CD14-positive monocyte (primary cell): ENCODE results near the gene WNT3. TPM values are rescaled to one million over a fixed set of nuclear protein-coding genes. Genes with fewer than 3 reads are reported as not detected.

ENCODE experiments used
- DNase-seq, 3 donors: peaks; one replicate each; pipeline ENCODE4 v3.0.0-alpha.2; 2011 to 2022
- H2AFZ ChIP-seq: 2 replicates; pipeline ENCODE4 v1.6.0; 2012; ENCODE audit warnings: mild to moderate bottlenecking, low read depth, low read length, inconsistent platforms; ENCODE audit not compliant: insufficient read depth, poor library complexity, severe bottlenecking
- H3K27ac ChIP-seq, 2 donors: 1 replicate in 1 of 2; 2 replicates in 1 of 2; pipeline ENCODE4 v1.5.1; 2012 to 2013; ENCODE audit warnings: low read length in 2 of 2, control low read depth in 1 of 2, inconsistent platforms in 1 of 2, low read depth in 1 of 2, mild to moderate bottlenecking in 1 of 2
- H3K27me3 ChIP-seq, 2 donors: one replicate each; pipeline versions ENCODE4 v1.6.0 to v1.6.1; 2011 to 2013; ENCODE audit warnings: low read length in 2 of 2; ENCODE audit not compliant: control insufficient read depth in 2 of 2, insufficient read depth in 2 of 2
- H3K36me3 ChIP-seq, 2 donors: replicated peaks in 1 of 2; 1 replicate in 1 of 2; 2 replicates in 1 of 2; pipeline versions ENCODE4 v1.5.1 to v1.6.1; 2012 to 2013; ENCODE audit warnings: low read length in 2 of 2, control low read depth in 1 of 2, inconsistent platforms in 1 of 2, mild to moderate bottlenecking in 1 of 2; ENCODE audit not compliant: insufficient read depth in 2 of 2, control insufficient read depth in 1 of 2
- H3K4me1 ChIP-seq, 2 donors: 1 replicate in 1 of 2; 2 replicates in 1 of 2; pipeline versions ENCODE4 v1.5.1 to v1.6.1; 2012 to 2013; ENCODE audit warnings: low read length in 2 of 2, control low read depth in 1 of 2, inconsistent platforms in 1 of 2, mild to moderate bottlenecking in 1 of 2, moderate library complexity in 1 of 2; ENCODE audit not compliant: insufficient read depth in 2 of 2, control insufficient read depth in 1 of 2
- H3K4me2 ChIP-seq: replicated peaks from 2 replicates; pipeline ENCODE3; 2012; ENCODE audit warnings: low read length, moderate library complexity, mild to moderate bottlenecking; ENCODE audit not compliant: poor library complexity, severe bottlenecking; ENCODE audit errors: extremely low read depth
- H3K4me3 ChIP-seq, 3 experiments: fragments of 200-600 bp in 1 of 3; sonication (generic) in 1 of 3; replicated peaks in 1 of 3; 1 replicate in 2 of 3; 2 replicates in 1 of 3; pipeline ENCODE4 v1.5.1; 2011 to 2013; ENCODE audit warnings: low read length in 3 of 3, mild to moderate bottlenecking in 3 of 3, control low read depth in 2 of 3, low read depth in 2 of 3, inconsistent platforms in 1 of 3, moderate library complexity in 1 of 3
- H3K79me2 ChIP-seq: 2 replicates; pipeline ENCODE4 v1.6.0; 2012; ENCODE audit warnings: mild to moderate bottlenecking, control low read depth, inconsistent platforms, low read length, moderate library complexity; ENCODE audit not compliant: insufficient read depth
- H3K9ac ChIP-seq: 2 replicates; pipeline ENCODE4 v1.6.0; 2017; ENCODE audit warnings: low read length, mild to moderate bottlenecking; ENCODE audit not compliant: insufficient read depth, poor library complexity, severe bottlenecking
- H3K9me3 ChIP-seq, 2 donors: replicated peaks in 1 of 2; 1 replicate in 1 of 2; 2 replicates in 1 of 2; pipeline versions ENCODE4 v1.5.1 to v1.6.1; 2012 to 2013; ENCODE audit warnings: low read length in 2 of 2, control low read depth in 1 of 2; ENCODE audit not compliant: control insufficient read depth in 1 of 2, insufficient read depth in 1 of 2
- H4K20me1 ChIP-seq: 2 replicates; pipeline ENCODE4 v1.6.0; 2012; ENCODE audit warnings: mild to moderate bottlenecking, low read length, control low read depth, moderate library complexity; ENCODE audit not compliant: insufficient read depth
- H3K27ac Mint-ChIP-seq, 7 donors: one replicate each; pipeline ENCODE4 v1.8.0; 2020; ENCODE audit warnings: mild to moderate bottlenecking in 7 of 7, mixed read lengths in 7 of 7, moderate library complexity in 6 of 7, inconsistent platforms in 2 of 7
- H3K27me3 Mint-ChIP-seq, 3 donors: one replicate each; pipeline ENCODE4 v1.8.0; 2021 to 2022; ENCODE audit warnings: low read depth in 3 of 3, mild to moderate bottlenecking in 3 of 3, mixed read lengths in 3 of 3, moderate library complexity in 3 of 3, inconsistent platforms in 1 of 3
- H3K36me3 Mint-ChIP-seq, 2 donors: one replicate each; pipeline ENCODE4 v1.8.0; 2020; ENCODE audit warnings: mixed read lengths in 2 of 2, inconsistent platforms in 1 of 2, mild to moderate bottlenecking in 1 of 2
- H3K4me1 Mint-ChIP-seq: one replicate; pipeline ENCODE4 v1.8.0; 2020; ENCODE audit warnings: mild to moderate bottlenecking, mixed read lengths
- H3K4me3 Mint-ChIP-seq, 2 donors: one replicate each; pipeline ENCODE4 v1.8.0; 2020; ENCODE audit warnings: mild to moderate bottlenecking in 2 of 2, mixed read lengths in 2 of 2, moderate library complexity in 1 of 2
- H3K9me3 Mint-ChIP-seq, 7 donors: one replicate each; pipeline ENCODE4 v1.8.0; 2020 to 2022; ENCODE audit warnings: mixed read lengths in 7 of 7, mild to moderate bottlenecking in 6 of 7, moderate library complexity in 6 of 7, inconsistent platforms in 2 of 7
- CTCF ChIP-seq: fragments of 200-600 bp; IDR thresholded peaks from one replicate; pipeline ENCODE4 v1.8.0; 2022; ENCODE audit warnings: antibody characterized with exemption, mild to moderate bottlenecking
- WGBS: methylation state at CpG from one replicate; pipeline ENCODE4 v1.1.5; 2013; ENCODE audit warnings: missing lambda C conversion rate; ENCODE audit not compliant: insufficient coverage; 5-methylcytosine and 5-hydroxymethylcytosine counted together
- intact Hi-C, 2 donors: fragments of 100-400 bp; cut with micrococcal nuclease; formaldehyde crosslinking; loops; one replicate each; pipeline versions ENCODE4 v1.15.0 to v1.15.1; 2023
- polyA plus RNA-seq, 3 donors: library from polyadenylated mRNA; depleted of rRNA in 1 of 3; unstranded in 2 of 3; stranded (reverse) in 1 of 3; fragments of 300-500 nt in 2 of 3; fragments of >200 nt in 1 of 3; fragmentation: Illumina TruSeq in 2 of 3; gene quantifications; 1 replicate in 2 of 3; 2 replicates in 1 of 3; pipeline ENCODE4 v1.2.3, GENCODE V29; 2012 to 2021

The WNT3 gene
- polyA plus RNA-seq, 3 donors: 0.01 TPM; not detected in 2

- no peak for TF ChIP-seq CTCF
- Histone ChIP-seq H2AFZ (no peak overlapping the region), H4K20me1 (no peaks in the 10 kb centered on the region), H3K4me2 (no peak overlapping the region), H3K36me3 (no peaks in the 10 kb centered on the region), H3K4me3 (no peak overlapping the region), H3K27me3 (peaks cover 0 to 5% of the 10 kb centered on the region in 2 donors), H3K9me3 (no peaks in the 10 kb centered on the region), H3K27ac (no peak overlapping the region), H3K4me1 (no peaks in the 10 kb centered on the region), H3K9ac (no peak overlapping the region), H3K79me2 (no peaks in the 10 kb centered on the region)
- Mint-ChIP-seq H3K4me3 (no peak overlapping the region), H3K27ac (no peak overlapping the region), H3K36me3 (no peaks in the 10 kb centered on the region), H3K9me3 (peaks cover 0 to 6% (median 2%) of the 10 kb centered on the region in 7 donors), H3K27me3 (peaks cover 5 to 30% (median 17%) of the 10 kb centered on the region in 3 donors), H3K4me1 (no peaks in the 10 kb centered on the region)
- intact Hi-C loops: no loop called here
- no peak for DNase-seq
- 98% methylated on average over 7 of the region's 7 CpGs for WGBS
Measured at GRCh38 chr17:46788796-46789195, 29.7 kb downstream of the WNT3 start.

- no peaks in the 10 kb centered on the region for H3K9me3 ChIP-seq
- no peak for DNase-seq
- intact Hi-C loops: no loop called here
- no peaks in the 10 kb centered on the region for H4K20me1 ChIP-seq
- no peaks in the 10 kb centered on the region for H3K79me2 ChIP-seq
- H3K4me2 ChIP-seq: no peak overlapping the region
- TF ChIP-seq CTCF: no peak
- H3K27ac Mint-ChIP-seq: no peak overlapping the region
- H3K4me3 ChIP-seq: no peak overlapping the region
- H3K9ac ChIP-seq: no peak overlapping the region
- H3K27ac ChIP-seq: no peak overlapping the region
- H3K9me3 Mint-ChIP-seq: peaks cover 0 to 6% (median 2%) of the 10 kb centered on the region in 7 donors
- no peaks in the 10 kb centered on the region for H3K36me3 ChIP-seq
- H3K27me3 Mint-ChIP-seq: peaks cover 6 to 27% (median 13%) of the 10 kb centered on the region in 3 donors
- no peaks in the 10 kb centered on the region for H3K36me3 Mint-ChIP-seq
- 94% methylated on average over 2 of the region's 5 CpGs for WGBS
- H3K27me3 ChIP-seq: peaks cover 0 to 5% of the 10 kb centered on the region in 2 donors
- no peaks in the 10 kb centered on the region for H3K4me1 ChIP-seq
- H3K4me1 Mint-ChIP-seq: no peaks in the 10 kb centered on the region
- H2AFZ ChIP-seq: no peak overlapping the region
- no peak overlapping the region for H3K4me3 Mint-ChIP-seq
Measured at GRCh38 chr17:46788300-46788699, 30.2 kb downstream of the WNT3 start.
